Endothelial cell of umbilical vein (primary cell): ENCODE data around the gene SZT2. TPM values are rescaled to one million over a fixed set of nuclear protein-coding genes. Genes with fewer than 3 reads are reported as not detected.

ENCODE experiments used
- BruUV-seq: library from RNA; stranded (reverse); fragments of 400-500 nt; replicated peaks from 2 replicates; lab custom pipeline; 2021; lab: Mats Ljungman, UMichigan
- CTCF ChIA-PET: fragments of 300-600, 350-600 bp; sonication (Branson Sonifier 250); formaldehyde crosslinking; loops from one replicate; lab custom pipeline; 2021; ENCODE audit warnings: antibody characterized with exemption, inconsistent platforms; lab: Charles Lee
- POLR2A ChIA-PET: fragments of 300-600, 350-600 bp; sonication (Branson Sonifier 250); formaldehyde crosslinking; loops from one replicate; lab custom pipeline; 2021; ENCODE audit warnings: antibody characterized with exemption, inconsistent platforms; lab: Charles Lee
- DNase-seq: peaks from one replicate; pipeline ENCODE4 v3.0.0-alpha.2; 2011; ENCODE audit warnings: low read depth, low spot score
- FAIRE-seq: peaks from 2 replicates; lab custom pipeline; 2011; peaks lifted over from hg19 to GRCh38; lab: Jason Lieb, UNC
- H2AFZ ChIP-seq: 2 replicates; pipeline ENCODE4 v1.6.0; 2012; ENCODE audit warnings: low read depth, low read length, control low read depth, inconsistent platforms
- H3K27ac ChIP-seq: 2 replicates; pipeline ENCODE4 v1.5.1; 2011; ENCODE audit warnings: low read depth, mild to moderate bottlenecking, control low read depth, low read length, moderate library complexity; ENCODE audit not compliant: insufficient read depth
- H3K27me3 ChIP-seq, 2 experiments: 2 replicates each; pipeline versions ENCODE4 v1.6.0 to v1.6.1; 2011; ENCODE audit warnings: low read length in 2 of 2, mixed read lengths in 1 of 2; ENCODE audit not compliant: control insufficient read depth in 2 of 2, insufficient read depth in 2 of 2
- H3K36me3 ChIP-seq, 2 experiments: 2 replicates in 1 of 2; 3 replicates in 1 of 2; pipeline ENCODE4 v1.5.1; 2011; ENCODE audit warnings: low read length in 2 of 2, mild to moderate bottlenecking in 1 of 2, moderate library complexity in 1 of 2; ENCODE audit not compliant: control insufficient read depth in 2 of 2, insufficient read depth in 2 of 2; ENCODE audit errors: extremely low read depth in 1 of 2
- H3K4me1 ChIP-seq: 3 replicates; pipeline ENCODE4 v1.5.1; 2011; ENCODE audit warnings: mild to moderate bottlenecking, low read length; ENCODE audit not compliant: control insufficient read depth, insufficient read depth; ENCODE audit errors: extremely low read depth
- H3K4me2 ChIP-seq: 2 replicates; pipeline ENCODE4 v1.6.1; 2011; ENCODE audit warnings: low read length, control low read depth, mixed read lengths; ENCODE audit not compliant: insufficient read depth
- H3K4me3 ChIP-seq, 3 experiments: fragments of 200-600 bp in 1 of 3; sonication (generic), shearing (Covaris generic) in 1 of 3; replicated peaks in 1 of 3; 2 replicates each; pipeline ENCODE4 v1.5.1; 2011 to 2016; ENCODE audit warnings: control low read depth in 3 of 3, low read length in 3 of 3, mild to moderate bottlenecking in 2 of 3, inconsistent platforms in 1 of 3, low read depth in 1 of 3, moderate library complexity in 1 of 3; ENCODE audit not compliant: insufficient read depth in 1 of 3
- H3K79me2 ChIP-seq: 2 replicates; pipeline ENCODE4 v1.6.0; 2012; ENCODE audit warnings: low read length, inconsistent platforms; ENCODE audit not compliant: control insufficient read depth, insufficient read depth
- H3K9ac ChIP-seq: replicated peaks from 2 replicates; pipeline ENCODE3; 2011; ENCODE audit warnings: low read length, control low read depth; ENCODE audit not compliant: insufficient read depth; ENCODE audit errors: extremely low read depth
- H3K9me1 ChIP-seq: replicated peaks from 3 replicates; pipeline ENCODE4 v1.6.0; 2011; ENCODE audit warnings: mild to moderate bottlenecking, low read length; ENCODE audit not compliant: control insufficient read depth, insufficient read depth; ENCODE audit errors: extremely low read depth
- H3K9me3 ChIP-seq: replicated peaks from 2 replicates; pipeline ENCODE4 v1.5.1; 2012; ENCODE audit warnings: low read length, inconsistent platforms; ENCODE audit not compliant: control insufficient read depth, insufficient read depth
- H4K20me1 ChIP-seq: replicated peaks from 2 replicates; pipeline ENCODE3; 2011; ENCODE audit warnings: mild to moderate bottlenecking, low read length; ENCODE audit not compliant: control insufficient read depth, insufficient read depth; ENCODE audit errors: extremely low read depth
- EZH2 ChIP-seq: IDR thresholded peaks from 2 replicates; pipeline ENCODE4 v1.6.1; 2012; ENCODE audit warnings: borderline replicate concordance, low read depth, mild to moderate bottlenecking, moderate library complexity, low read length, inconsistent platforms; ENCODE audit not compliant: severe bottlenecking
- FOS ChIP-seq: IDR thresholded peaks from 2 replicates; pipeline ENCODE4 v1.6.1; 2011; ENCODE audit warnings: mild to moderate bottlenecking, low read length, moderate library complexity, borderline replicate concordance; ENCODE audit not compliant: insufficient read depth
- GATA2 ChIP-seq: IDR thresholded peaks from 2 replicates; pipeline ENCODE4 v1.7.0; 2011; ENCODE audit warnings: low read depth, mild to moderate bottlenecking, moderate library complexity, mixed read lengths, low read length; ENCODE audit not compliant: insufficient read length, insufficient read depth
- JUN ChIP-seq: IDR thresholded peaks from 2 replicates; pipeline ENCODE4 v1.6.1; 2011; ENCODE audit warnings: borderline replicate concordance, low read depth; ENCODE audit not compliant: insufficient read length, insufficient read depth
- MYC ChIP-seq: IDR thresholded peaks from one replicate; pipeline ENCODE4 v1.6.1; 2011; ENCODE audit warnings: mild to moderate bottlenecking, low read depth, low read length
- POLR2A ChIP-seq: IDR thresholded peaks from 2 replicates; pipeline ENCODE4 v1.6.1; 2012; ENCODE audit warnings: low read depth, mild to moderate bottlenecking, control low read depth, low read length
- POLR2AphosphoS5 ChIP-seq: IDR thresholded peaks from 2 replicates; pipeline ENCODE4 v1.6.1; 2012; ENCODE audit warnings: low read depth, mild to moderate bottlenecking, control low read depth, low read length, moderate library complexity; ENCODE audit not compliant: insufficient read depth
- dilution Hi-C: fragments of 300-500 bp; cut with MboI; formaldehyde crosslinking; loops from one replicate; pipeline ENCODE4 v1.15.0; 2019; ENCODE audit warnings: low sequenced_read_pairs; ENCODE audit not compliant: extremely low pct_ligation_motif_present
- intact Hi-C: fragments of 100-400 bp; cut with micrococcal nuclease; formaldehyde crosslinking; loops from one replicate; pipeline ENCODE4 v1.10.0; 2022
- polyA plus RNA-seq, 4 experiments: library from polyadenylated mRNA; depleted of rRNA in 3 of 4; stranded (reverse) in 3 of 4; unstranded in 1 of 4; fragments of >200 nt; gene quantifications; 2 replicates each; pipeline versions ENCODE4 v1.2.1 to v1.2.3, GENCODE V29; 2011 to 2012; ENCODE audit warnings: missing spikeins in 1 of 4
- total RNA-seq: library from RNA; stranded (reverse); gene quantifications from 2 replicates; pipeline ENCODE4 v1.2.3, GENCODE V29; 2021
- TF ChIP-seq, protein P1 (sequence below): IDR thresholded peaks from 2 replicates; pipeline ENCODE4 v1.6.1; 2011; ENCODE audit not compliant: insufficient read depth, insufficient read length
- TF ChIP-seq, protein P2 (sequence below), 2 donors: IDR thresholded peaks; 1 replicate in 1 of 2; 2 replicates in 1 of 2; pipeline ENCODE4 v1.5.1; 2011; ENCODE audit warnings: low read length in 2 of 2, mild to moderate bottlenecking in 2 of 2, moderate library complexity in 2 of 2, control low read depth in 1 of 2, inconsistent platforms in 1 of 2, low read depth in 1 of 2; ENCODE audit not compliant: insufficient read depth in 1 of 2; ENCODE audit errors: extremely low read depth in 1 of 2

Gene SZT2
- total and polyA plus RNA-seq, 2 donors (not counting 3 experiments of a cell fraction or from before 2014, with no cell fraction given) = 11.4 to 49.9 TPM

DNA sequence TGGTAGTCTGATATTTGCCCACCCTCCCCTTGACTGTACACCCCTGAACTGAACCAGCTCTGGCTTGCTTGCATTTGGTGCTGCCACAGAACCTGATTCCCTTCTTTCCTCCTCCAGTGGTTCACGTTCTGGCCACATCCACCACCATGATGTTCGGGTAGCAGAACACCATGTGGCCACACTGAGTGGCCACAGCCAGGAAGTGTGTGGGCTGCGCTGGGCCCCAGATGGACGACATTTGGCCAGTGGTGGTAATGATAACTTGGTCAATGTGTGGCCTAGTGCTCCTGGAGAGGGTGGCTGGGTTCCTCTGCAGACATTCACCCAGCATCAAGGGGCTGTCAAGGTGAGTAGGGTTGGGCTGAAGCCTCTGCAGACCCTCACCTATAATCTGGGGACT lies 29.1 kb upstream of the SZT2 start:
- H3K9ac ChIP-seq = no peak overlapping the region
- intact Hi-C loops (no loop called here), dilution Hi-C loops (no loop called here)
- H3K27ac ChIP-seq = no peak overlapping the region
- H3K36me3 ChIP-seq = peaks cover 15 to 22% of the 10 kb centered on the region in 2 experiments
- ChIA-PET CTCF (no interaction called here), POLR2A (no interaction called here)
- peak overlapping the region in 2 of 3 experiments; percentile 5 to 80 for H3K4me3 ChIP-seq
- H2AFZ ChIP-seq = no peak overlapping the region
- DNase-seq (no peak), FAIRE-seq (no peak)
- H4K20me1 ChIP-seq = no peaks in the 10 kb centered on the region
- peak overlapping the region; percentile 92 for H3K4me2 ChIP-seq
- no peaks in the 10 kb centered on the region for H3K9me1 ChIP-seq
- H3K9me3 ChIP-seq = no peaks in the 10 kb centered on the region
- H3K27me3 ChIP-seq = no peaks in the 10 kb centered on the region
- BruUV-seq = no TSS peak
- TF ChIP-seq POLR2A = peak; percentile 20
- no peak for TF ChIP-seq JUN
- TF ChIP-seq GATA2 = no peak
- H3K79me2 ChIP-seq = peaks cover 47% of the 10 kb centered on the region
- peaks cover 38% of the 10 kb centered on the region for H3K4me1 ChIP-seq

DNA sequence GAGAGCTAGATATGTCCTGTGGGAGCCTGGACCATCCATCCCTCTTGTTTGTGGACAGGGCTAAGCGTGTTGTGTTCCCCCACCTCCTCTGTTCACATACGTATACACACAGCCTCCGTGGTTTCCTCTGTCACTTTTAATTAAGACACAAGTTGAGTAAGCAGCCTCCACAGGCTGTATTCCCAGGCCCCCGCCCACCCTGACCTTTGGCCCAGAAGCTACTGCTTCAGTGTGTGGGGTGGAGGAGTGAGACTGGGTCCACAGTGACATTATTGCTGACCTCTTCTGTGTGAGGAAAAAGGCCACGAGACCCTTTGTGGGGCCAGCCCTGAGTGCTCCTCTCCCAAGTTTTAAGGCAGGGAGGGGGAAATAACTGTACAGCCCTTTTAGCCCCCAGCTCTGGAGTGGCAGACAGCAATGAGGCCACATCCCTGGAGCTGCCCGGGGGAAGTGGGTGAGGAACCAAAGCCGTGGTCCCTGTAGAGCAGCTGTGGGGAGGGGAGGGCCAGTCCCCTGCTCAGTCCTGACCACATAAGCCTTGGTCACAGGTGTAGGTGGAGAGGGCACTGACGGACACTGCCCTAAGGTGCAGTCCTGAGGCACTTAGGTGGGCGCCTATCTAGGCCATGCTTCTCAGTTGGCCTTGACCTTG lies 26.3 kb upstream of the SZT2 start:
- no peak overlapping the region for H3K9ac ChIP-seq
- H3K9me3 ChIP-seq = no peaks in the 10 kb centered on the region
- TF ChIP-seq, protein P1, sequence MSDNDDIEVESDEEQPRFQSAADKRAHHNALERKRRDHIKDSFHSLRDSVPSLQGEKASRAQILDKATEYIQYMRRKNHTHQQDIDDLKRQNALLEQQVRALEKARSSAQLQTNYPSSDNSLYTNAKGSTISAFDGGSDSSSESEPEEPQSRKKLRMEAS = no peak
- no peak for TF ChIP-seq EZH2
- no peak for TF ChIP-seq JUN
- no peak for TF ChIP-seq POLR2AphosphoS5
- no peak for TF ChIP-seq POLR2A
- no peak for TF ChIP-seq GATA2
- no peak for TF ChIP-seq MYC
- TF ChIP-seq FOS = no peak
- TF ChIP-seq, protein P2, sequence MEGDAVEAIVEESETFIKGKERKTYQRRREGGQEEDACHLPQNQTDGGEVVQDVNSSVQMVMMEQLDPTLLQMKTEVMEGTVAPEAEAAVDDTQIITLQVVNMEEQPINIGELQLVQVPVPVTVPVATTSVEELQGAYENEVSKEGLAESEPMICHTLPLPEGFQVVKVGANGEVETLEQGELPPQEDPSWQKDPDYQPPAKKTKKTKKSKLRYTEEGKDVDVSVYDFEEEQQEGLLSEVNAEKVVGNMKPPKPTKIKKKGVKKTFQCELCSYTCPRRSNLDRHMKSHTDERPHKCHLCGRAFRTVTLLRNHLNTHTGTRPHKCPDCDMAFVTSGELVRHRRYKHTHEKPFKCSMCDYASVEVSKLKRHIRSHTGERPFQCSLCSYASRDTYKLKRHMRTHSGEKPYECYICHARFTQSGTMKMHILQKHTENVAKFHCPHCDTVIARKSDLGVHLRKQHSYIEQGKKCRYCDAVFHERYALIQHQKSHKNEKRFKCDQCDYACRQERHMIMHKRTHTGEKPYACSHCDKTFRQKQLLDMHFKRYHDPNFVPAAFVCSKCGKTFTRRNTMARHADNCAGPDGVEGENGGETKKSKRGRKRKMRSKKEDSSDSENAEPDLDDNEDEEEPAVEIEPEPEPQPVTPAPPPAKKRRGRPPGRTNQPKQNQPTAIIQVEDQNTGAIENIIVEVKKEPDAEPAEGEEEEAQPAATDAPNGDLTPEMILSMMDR (IDR thresholded peaks at IDR 0.05; ENCODE audit: extremely low read depth in 1 of 2, insufficient read depth in 1 of 2, low read depth in 1 of 2, low read length in 2 of 2) = no peak
- H4K20me1 ChIP-seq = no peaks in the 10 kb centered on the region
- DNase-seq (no peak), FAIRE-seq (no peak)
- dilution Hi-C loops (no loop called here), intact Hi-C loops (no loop called here)
- CTCF ChIA-PET = no interaction called here
- H3K27me3 ChIP-seq = no peaks in the 10 kb centered on the region
- no peak overlapping the region for H3K4me2 ChIP-seq
- H3K36me3 ChIP-seq = peaks cover 15 to 22% of the 10 kb centered on the region in 2 experiments
- BruUV-seq = no TSS peak
- POLR2A ChIA-PET = no interaction called here
- no peaks in the 10 kb centered on the region for H3K9me1 ChIP-seq
- peaks cover 69% of the 10 kb centered on the region for H3K79me2 ChIP-seq
- no peak overlapping the region for H3K4me3 ChIP-seq
- H3K4me1 ChIP-seq = peaks cover 44% of the 10 kb centered on the region
- no peak overlapping the region for H2AFZ ChIP-seq
- no peak overlapping the region for H3K27ac ChIP-seq
